Suppressor macrophage (primary cell): ENCODE data around the gene CFAP299.

ENCODE experiments used
- DNase-seq, 4 experiments: peaks; one replicate each; pipeline ENCODE4 v3.0.0-alpha.2; 2020 to 2022

CFAP299 gene

DNA sequence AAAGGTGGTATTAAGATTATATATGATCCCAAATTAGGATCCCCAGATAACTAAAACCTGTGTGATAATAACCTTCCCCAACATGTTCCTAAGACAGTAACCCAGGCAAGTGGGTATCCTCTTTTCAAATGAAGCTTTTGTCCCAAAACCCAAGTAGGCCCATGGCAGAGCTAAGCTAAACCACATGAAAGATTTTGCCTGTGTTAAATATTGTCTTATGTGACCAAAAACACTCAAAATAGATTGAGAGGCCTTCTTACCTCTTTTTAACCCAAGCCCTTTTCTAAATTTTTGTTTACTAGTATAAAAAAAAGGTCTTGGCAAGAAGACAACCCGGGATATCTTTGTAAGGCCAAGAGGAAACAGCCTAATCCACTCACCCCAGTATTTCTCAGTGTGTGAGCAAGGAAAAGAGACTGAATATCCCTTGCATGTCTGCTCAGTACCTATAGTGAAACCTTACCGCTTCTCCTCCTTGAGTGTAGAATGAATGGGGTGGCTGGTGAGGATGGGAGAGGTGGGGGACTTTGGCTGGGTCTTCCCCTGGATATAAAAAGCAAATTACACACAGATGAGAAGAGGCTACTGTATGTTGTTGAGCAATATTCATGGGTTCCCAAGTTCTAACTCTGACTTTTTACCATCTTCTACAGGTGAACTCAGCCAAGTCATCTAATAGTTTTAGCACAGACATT is 506.2 kb downstream of the CFAP299 start:
- DNase-seq = no peak

DNA sequence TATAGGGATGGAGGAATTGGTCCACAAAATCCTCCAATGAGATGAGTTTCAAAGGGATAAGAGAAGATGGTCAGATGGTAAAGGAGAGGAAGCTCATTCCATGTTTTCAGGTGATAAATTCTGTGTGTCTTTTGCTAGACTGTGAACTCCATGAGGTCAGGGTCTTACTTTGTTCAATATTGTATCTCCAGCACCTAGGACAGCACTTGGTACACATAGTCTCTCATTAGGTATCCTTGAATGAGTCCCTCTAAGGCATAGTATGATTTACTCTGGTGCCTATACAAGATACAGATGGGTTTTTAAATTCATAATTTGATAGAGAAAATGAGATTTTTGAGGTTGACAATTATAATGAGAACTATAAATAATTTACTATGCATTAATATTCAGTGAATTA is 510.7 kb downstream of the CFAP299 start:
- no peak for DNase-seq

DNA sequence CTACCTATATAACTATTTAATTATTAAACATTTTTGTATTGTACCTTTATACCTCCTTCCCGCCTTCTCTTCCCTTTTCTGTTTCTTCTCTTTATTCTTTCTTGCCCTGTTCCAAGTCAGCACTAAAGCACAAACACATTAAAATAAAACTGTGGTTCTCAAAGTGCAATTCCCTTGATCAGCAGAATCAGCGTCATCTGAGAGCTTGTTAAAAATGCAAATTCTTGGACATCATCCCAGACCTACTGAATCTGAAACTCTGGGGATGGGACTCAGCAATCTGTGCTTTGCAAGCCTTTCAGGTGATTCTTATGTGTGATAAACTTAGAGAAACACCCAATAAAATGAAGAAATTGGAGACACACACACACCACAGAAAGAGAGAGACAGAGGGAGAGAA is 516.5 kb downstream of the CFAP299 start:
- no peak for DNase-seq

DNA sequence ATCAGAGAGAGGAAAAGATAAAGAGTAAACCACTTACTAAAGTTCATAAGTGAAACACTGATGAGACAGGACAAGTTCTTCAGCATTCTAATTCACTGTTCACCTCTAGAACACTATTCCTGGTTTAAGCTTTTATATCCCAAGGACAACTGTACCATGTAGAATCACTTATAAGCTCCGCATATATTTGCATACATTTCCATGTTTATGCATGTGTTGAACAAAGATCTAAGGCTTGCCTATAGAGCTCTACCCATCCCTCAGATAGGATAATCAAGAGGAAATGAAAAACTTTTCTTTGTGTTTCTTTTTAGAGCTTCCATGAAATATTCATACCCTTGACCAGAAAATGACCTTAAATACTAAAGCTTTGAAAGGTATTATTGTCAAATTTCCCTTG is 538.0 kb downstream of the CFAP299 start:
- DNase-seq = no peak

DNA sequence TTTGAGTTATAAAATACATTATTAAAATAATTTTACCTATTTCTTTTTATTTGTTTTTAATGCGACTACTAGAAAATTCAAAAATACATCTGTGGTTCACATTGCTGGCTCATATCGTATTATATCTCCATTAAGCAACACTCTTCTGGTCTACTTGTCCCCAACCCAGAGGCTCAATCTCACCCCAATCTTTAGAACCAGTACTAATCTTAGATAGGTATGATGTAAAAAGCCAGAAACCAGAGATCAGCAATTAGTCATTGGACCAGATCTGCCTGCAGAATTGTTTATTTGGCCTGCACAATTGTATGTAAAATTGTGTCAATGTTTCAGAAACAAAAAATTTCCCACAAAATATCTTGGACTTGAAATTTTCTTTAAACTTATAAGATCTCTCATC is 539.4 kb downstream of the CFAP299 start:
- DNase-seq = no peak

DNA sequence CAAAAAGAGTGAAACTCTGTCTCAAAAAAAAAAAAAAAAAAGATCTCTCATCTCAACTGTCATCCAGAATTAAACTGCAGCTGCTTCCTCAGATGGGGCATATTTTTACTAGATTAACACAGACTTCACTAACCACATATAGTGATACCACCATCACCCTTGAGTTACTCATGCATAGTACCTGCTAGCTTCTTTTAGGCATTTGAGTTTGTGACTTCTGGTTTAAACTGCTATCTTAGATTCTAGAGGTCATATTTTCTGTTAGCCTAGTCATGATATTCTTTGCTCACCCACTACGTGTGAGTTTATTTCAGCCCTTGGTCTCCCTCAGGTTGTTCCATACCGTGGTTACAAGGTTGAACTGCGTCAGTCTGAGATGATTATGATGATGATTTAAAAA is 540.1 kb downstream of the CFAP299 start:
- DNase-seq = no peak

DNA sequence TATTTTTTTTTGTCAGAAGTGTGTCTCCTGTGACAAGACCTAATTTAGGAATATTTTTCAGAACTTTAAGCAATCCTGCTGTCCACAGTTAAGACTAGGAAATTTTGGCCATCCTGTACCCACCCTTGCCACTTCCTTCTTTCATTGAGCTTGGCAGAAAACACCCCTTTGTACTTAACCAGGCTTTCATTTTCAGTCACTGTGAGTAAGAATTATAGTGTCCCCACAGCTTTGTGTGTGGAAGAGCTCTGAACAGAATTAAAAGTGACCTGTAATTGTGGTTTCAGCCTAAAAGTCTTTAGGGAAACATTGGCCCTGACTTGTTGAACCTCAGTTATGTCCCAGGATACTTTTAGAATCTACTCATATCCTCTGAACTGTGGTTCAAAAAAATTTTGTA is 541.3 kb downstream of the CFAP299 start:
- no peak for DNase-seq

DNA sequence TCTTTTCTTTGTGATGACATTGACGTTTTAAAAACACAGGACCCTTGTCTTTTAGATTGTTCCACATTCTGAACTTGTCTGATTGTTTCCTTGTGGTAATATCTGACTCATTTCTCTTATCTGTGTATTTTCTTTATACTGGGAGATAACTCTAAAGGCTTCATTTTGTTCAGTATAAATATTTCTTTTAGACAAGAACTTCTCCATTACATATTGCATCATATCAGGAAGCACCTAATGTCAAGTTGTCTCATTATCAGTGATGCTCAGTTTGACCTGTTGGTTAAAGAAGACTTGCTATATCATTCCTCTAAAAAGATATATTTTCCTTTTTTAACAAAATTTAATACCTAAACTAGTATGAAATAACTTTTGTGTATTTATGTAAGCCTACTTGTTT is 542.7 kb downstream of the CFAP299 start:
- no peak for DNase-seq

DNA sequence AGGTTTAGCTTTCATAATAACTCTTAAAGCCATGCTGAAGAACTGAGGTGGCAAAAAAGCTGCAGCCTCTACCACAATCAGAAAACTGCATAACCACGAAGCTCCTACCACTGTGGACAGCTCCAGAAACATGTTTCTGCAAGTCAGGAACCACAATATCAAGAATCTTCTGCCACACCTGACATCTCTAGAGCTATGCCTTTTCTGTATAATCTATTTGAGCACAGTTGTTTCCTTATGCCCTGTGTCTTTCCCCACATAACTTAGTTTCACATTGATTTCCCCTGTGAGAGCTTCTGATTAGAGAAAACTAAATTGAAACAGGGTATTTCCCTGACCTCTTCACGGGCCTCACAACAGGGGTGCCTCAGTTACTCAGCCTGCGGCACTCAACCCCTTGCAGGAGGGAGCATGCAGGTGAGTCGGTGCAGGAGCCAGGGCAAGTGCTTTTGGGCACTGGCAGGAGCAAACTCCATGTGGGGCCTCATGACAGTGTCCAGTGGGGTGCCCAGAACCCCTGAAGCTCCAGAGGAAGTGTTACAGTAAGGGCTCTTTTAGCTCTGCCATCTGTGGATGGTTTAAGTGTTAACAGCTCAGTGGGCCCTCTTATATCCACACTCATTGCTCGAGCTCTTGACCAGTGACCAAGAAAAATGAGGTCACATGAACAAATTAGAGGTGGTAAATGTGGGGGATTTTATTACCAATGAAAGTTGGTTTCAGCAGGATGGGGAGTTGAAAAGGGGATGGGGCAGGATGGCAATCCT is 562.2 kb downstream of the CFAP299 start:
- DNase-seq = no peak

DNA sequence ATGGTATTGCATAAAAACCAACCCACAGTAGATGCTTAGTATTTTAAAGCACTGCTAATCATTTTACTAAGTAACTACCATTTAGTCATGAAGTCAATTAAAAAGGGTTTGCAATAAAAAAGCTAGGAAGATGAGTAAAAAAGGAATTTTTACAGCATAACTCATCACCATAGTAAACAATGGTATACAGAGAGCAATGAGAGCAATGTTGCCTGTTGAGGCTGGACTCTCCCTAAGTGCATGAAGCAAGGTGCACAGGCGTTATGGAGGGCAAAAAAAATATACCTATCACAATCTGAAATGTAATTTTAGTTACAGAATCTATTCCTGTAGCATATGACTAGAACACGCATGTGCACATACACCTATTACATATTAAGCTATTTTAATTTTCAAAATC is 565.4 kb downstream of the CFAP299 start:
- DNase-seq = no peak

DNA sequence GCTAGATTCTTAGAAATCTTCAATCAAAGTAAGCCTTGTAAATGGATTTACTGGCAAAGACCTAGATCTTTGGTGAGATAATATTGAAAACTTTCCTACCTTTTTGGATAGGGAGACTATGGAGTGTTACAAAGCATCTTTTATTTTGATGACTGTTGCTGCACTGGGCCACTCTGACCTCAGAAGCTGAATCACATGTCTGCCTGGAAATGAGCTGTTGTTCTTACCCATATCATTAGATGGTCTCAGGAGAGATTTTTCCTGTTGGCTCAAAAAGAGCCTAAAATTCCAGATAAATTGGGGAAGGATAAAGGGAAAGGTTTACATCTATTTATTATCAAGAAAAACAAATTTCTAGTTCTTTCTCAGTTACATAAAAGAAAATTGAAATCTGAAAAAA is 567.5 kb downstream of the CFAP299 start:
- no peak for DNase-seq

DNA sequence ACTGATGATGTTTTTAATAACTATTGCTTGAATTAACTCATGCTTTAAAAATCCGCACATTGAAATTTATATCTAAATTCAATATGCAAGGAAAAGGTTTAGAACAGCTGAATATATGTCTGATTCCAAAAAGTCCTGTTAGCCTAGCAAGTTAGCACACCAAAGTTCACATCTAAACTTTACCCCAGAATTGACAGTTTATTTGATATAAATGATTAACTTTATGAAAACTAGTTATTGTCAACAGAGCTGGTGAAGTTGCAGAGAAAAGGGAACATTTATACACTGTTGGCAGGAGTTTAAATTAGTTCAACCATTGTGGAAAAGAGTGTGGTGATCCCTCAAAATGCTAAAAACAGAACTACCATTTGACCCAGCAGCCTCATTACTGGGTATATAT is 574.4 kb downstream of the CFAP299 start:
- no peak for DNase-seq

DNA sequence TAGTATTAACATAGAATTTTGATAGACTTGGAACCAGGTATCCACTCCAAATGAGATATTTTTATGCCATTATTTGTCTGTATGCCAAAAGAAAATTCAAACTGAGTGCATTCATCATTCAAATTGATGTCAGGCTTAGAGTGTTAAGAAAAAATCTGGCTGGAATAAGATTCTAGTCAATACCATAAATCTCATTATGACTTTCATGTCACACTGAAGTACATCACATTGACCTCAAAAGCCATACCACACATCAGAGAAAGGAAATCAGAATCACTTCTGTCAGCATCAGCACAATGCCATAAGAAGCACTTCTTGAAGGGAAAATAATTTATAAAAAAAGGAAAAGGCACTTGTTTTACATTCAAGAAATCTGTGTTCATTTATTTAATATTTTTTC is 575.9 kb downstream of the CFAP299 start:
- no peak for DNase-seq

DNA sequence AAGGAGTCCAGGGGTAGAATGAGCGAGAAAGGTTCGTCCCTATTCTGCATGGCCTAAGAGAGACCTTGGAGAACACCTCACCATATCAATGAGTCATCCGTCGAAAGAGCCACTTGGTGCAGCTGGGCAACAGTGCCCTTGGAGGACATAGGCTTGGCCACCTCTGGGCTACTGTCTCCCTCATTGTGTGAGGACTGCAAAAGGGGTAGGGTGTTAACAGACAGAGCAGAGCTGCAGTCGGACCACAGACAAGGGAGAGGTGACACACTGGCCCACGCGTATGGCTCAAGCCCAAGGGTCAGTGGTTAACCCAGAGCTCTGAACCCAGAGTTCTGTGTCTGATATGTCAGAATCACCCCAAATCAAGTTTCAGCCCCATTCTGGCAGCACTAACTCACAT is 576.8 kb downstream of the CFAP299 start:
- no peak for DNase-seq

DNA sequence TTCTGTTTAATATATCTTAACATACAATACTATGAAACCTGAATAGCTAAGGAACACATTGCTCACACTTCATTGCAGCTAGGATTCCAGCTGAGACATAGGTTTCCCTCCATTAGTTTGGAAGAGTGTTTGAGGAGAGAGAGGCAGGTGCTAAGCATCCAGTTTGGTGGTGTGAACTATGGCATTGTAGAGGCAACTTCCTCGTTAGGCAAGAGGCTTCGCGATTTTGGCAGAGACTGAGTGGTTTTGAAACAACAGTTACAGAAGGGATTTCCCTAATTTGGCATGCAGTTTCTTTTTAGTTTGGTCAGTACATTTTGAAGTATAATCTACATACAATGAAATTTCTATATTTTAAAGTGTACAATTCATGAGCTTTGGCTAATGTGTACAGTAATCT is 577.9 kb downstream of the CFAP299 start:
- peak in 3 of 4 experiments; percentile 14 to 36 (median 17) for DNase-seq

DNA sequence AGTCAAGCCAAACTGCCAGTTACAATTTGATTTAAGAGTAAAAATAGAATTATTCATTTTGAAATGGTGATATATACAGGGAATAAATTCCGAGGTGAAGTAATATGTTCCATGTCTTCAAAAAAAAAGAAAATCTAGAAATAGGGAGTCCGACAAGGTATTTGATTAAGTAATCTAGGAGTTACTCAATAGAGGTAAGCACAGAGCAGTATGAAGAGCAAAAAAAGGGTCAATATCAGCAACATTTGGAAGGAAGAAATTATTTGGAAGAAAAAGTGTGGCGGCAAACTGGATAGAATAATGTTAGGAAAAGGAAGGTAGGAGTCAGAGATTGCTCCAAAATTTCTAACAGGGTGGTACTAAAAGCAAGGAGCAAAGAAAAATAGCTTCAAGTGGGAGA is 581.2 kb downstream of the CFAP299 start:
- DNase-seq = no peak

DNA sequence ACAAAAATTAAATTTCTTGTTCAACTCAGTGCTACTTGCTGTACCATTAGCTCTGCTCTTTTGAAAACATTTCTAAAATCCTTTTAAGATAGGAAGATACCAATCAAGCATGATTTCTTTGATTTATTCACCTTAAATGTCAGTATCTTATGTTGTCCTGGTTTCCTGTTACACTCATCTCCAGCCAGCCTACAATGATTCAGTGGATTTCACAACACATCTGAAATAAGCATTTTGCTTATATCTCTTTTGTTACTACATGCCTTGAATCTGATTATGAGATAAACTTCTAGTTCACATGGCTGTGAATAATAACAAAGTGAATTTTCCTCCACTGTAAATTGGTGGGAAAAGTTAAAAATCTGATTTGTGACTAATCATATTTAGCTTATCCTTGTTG is 582.5 kb downstream of the CFAP299 start:
- DNase-seq = no peak

DNA sequence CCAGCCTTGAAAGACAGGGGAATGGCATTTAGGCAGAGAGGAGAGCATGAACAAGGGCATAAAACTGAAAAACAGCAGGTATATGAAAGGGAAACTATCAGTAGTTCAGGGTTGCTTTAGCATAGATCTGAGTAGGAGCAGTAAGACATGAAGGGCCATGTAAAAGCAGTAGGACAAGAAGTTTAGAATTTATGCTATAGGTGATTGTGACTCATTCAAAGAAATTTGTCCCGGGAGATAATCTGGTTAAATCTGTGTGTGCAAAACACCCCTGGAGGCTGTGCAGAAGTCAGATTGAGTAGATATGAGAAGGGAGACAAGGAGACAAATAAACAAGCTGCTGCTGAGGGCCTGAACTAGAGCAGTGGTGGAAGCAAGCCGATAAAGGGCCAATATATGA is 585.9 kb downstream of the CFAP299 start:
- no peak for DNase-seq

DNA sequence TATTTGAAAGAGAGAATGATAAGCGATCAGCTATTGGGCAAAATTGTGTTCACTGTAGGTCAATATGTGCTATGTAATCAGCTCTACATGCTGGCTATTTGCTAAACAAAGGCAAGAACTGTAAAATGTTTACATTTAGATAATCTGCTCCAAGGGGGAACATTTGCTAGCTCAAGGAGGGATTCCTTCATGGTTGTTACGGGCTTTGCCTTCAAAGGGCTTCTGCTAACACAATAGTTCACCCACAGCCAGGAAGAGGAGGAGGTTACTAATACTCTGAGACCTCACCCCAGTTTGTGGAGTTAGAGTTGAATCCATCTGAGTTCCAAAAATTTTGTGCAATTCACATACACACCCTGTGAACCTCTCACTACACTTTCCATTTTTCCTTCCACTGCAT is 587.4 kb downstream of the CFAP299 start:
- no peak for DNase-seq

DNA sequence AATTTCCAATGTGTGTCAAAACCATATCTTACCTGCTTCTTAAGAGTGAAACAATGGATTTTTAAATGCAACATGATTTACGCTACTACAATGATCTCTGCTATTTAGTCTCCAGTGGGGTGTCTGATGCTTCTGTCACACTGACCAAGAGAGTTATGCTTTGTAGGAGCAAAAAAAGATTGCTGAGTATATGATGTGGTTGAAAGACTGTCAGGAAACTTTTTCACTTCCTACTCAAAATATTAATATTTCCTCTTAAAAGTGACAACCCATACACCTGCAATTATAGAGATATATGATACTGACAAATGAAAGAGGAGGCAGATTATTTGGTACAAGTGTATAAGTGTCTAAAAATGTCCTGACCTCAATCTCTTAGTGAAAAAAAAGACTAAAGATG is 589.8 kb downstream of the CFAP299 start:
- DNase-seq = no peak

DNA sequence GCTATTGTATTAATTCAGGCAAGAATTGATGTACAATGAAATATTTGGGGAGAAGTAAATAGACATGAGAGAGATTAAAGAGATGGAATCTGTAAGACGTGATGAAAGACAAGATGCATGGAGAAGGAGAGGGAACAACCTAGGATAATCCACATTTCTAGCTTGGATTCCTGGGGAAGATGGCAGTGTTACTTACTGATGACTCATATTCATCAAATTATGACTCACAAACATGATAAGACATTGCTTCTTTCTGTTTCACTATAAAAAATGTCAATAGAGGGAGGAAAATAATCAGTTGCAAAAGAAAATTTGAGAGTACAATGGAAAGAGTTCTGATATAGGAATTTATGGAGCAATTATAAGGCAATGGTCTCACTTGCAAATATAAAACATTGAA is 590.9 kb downstream of the CFAP299 start:
- DNase-seq = no peak

DNA sequence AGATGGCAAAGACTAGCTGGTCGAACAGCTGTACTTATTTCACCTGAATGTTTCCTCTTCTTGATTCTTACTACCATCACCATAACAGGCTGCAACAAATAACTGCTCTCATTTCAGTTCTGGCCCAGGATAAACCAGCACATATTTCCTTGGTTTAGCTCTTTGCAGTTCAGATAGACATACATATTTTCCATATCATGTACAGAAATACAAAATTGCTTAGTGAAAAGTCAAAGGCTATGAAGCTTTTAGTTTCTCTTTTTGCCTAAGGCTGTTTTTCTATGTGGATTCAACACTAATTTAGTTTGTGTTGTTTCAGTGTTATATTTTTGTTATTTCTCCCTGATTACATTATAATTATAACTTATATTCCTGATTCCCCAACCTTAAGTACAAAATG is 591.4 kb downstream of the CFAP299 start:
- DNase-seq = no peak

DNA sequence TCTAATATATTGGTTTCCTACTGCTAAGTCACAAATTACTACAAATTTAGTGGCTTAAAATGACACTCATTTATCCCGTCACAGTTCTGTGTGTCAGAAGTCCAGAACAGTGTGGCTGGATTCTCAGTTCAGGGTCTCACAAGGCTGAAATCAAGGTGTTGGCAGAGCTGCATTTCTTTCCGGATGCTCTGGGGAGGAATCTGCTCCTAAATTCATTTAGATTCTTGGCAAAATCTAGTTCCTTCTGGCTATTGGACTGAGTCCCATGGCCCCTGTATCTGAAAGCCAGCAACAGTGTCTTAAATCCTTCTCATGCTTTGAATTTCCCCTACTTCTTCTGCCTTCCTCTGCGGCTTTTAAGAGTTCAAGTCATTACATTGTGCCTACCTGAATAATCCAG is 591.9 kb downstream of the CFAP299 start:
- no peak for DNase-seq

DNA sequence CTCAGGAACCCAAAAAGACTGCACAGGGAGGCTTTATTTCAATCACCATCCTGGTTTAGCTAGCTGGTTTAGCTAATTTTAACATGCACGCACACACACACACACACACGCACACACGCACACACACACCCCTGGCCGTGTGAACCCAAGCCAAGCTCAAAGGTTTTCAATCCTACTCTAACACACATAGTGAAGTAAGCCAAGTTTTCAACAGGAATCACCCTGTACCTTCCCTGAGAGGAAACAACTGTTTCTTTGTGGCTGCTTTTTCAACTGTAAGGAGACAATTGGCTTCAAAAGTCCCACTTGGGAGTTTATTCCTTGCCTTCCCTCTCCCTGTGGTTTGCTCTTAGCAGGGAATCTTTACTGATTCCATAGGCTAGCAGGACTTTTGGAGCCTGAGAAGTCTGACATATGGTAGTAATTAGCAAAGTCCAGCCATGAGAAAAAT is 596.1 kb downstream of the CFAP299 start:
- DNase-seq = no peak

DNA sequence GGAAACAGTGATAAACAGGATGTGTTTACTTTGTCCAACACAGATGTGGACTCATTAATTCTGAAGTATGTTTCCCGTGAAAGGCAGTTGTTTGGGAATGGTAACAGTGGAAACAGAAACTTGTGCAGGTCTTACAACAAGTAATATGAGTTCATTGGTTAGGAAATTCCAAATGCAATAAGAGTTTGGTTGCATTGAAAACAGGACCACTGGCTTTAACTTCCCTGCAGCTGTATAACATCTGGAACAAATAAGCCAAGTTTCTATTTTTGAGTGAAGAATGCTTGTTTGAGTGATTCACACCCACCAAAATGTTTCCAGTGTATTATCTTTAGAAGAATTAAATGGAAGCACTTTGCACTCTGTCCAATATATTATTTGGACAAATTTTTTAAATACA is 612.6 kb downstream of the CFAP299 start:
- no peak for DNase-seq
